Measurements from ENCODE around the gene ABCG8. TPM values are rescaled to one million over a fixed set of nuclear protein-coding genes. Genes with fewer than 3 reads are reported as not detected.

ABCG8 gene
- total RNA-seq, 4 donors from 2014 or later = not detected

- Histone ChIP-seq H3K9me3 (no peaks in the 10 kb centered on the region), H3K27me3 (peaks cover 0 to 22% (median 0%) of the 10 kb centered on the region in 4 donors), H3K4me3 (no peak overlapping the region), H3K4me1 (peaks cover 0 to 7% (median 3%) of the 10 kb centered on the region in 4 donors), H3K27ac (replicated peaks in 1 of 4) (no peak overlapping the region), H3K36me3 (no peaks in the 10 kb centered on the region)
- no peak for DNase-seq (ENCODE audit: extremely low spot score)
- WGBS = 87% methylated on average over 4 of the region's 5 CpGs
- TF ChIP-seq EP300 (IDR thresholded peaks at IDR 0.05) (no peak), POLR2AphosphoS5 (IDR thresholded peaks at IDR 0.05) (no peak), POLR2A (IDR thresholded peaks at IDR 0.05; ENCODE audit: low read depth) (no peak), CTCF (IDR thresholded peaks at IDR 0.05) (no peak)
- intact Hi-C loops (cut with DNase I) = no loop called here
These were observed 40.5 kb downstream of the ABCG8 start for GRCh38 chr2:43879261-43879660.

- H3K9me3 ChIP-seq = no peaks in the 10 kb centered on the region
- TF ChIP-seq POLR2AphosphoS5 (IDR thresholded peaks at IDR 0.05) (no peak), CTCF (IDR thresholded peaks at IDR 0.05) (no peak), EP300 (IDR thresholded peaks at IDR 0.05) (no peak), POLR2A (IDR thresholded peaks at IDR 0.05; ENCODE audit: low read depth) (no peak)
- no peak overlapping the region for H3K27ac ChIP-seq (replicated peaks in 1 of 4)
- no peak overlapping the region for H3K4me3 ChIP-seq
- peaks cover 0 to 14% (median 0%) of the 10 kb centered on the region in 4 donors for H3K27me3 ChIP-seq
- peaks cover 0 to 5% (median 4%) of the 10 kb centered on the region in 4 donors for H3K36me3 ChIP-seq
- DNase-seq (ENCODE audit: extremely low spot score) = no peak
- H3K4me1 ChIP-seq = peaks cover 0 to 7% (median 3%) of the 10 kb centered on the region in 4 donors
- intact Hi-C loops (cut with DNase I) = no loop called here
- 97% methylated on average over 9 of the region's 9 CpGs for WGBS
These were observed 41.7 kb downstream of the ABCG8 start for GRCh38 chr2:43880471-43880870.

GRCh38 chr2:43880952-43881351 is 42.2 kb downstream of the ABCG8 start:
- WGBS = 78% methylated on average over 5 of the region's 5 CpGs
- TF ChIP-seq EP300 (IDR thresholded peaks at IDR 0.05) (no peak), POLR2A (IDR thresholded peaks at IDR 0.05; ENCODE audit: low read depth) (no peak)
- peaks cover 0 to 14% (median 0%) of the 10 kb centered on the region in 4 donors for H3K27me3 ChIP-seq
- H3K36me3 ChIP-seq = peaks cover 0 to 9% (median 6%) of the 10 kb centered on the region in 4 donors
- no peaks in the 10 kb centered on the region for H3K9me3 ChIP-seq
- no peak for DNase-seq (ENCODE audit: extremely low spot score)
- H3K27ac ChIP-seq (replicated peaks in 1 of 4) = no peak overlapping the region
- H3K4me1 ChIP-seq = peaks cover 0 to 7% (median 3%) of the 10 kb centered on the region in 4 donors
- intact Hi-C loops (cut with DNase I) = no loop called here
- H3K4me3 ChIP-seq = no peak overlapping the region

GRCh38 chr2:43882312-43882711 is 43.5 kb downstream of the ABCG8 start:
- TF ChIP-seq POLR2AphosphoS5 (IDR thresholded peaks at IDR 0.05) (no peak), CTCF (IDR thresholded peaks at IDR 0.05) (no peak), POLR2A (IDR thresholded peaks at IDR 0.05; ENCODE audit: low read depth) (no peak), EP300 (IDR thresholded peaks at IDR 0.05) (no peak)
- WGBS = 94% methylated on average over 4 of the region's 4 CpGs
- Histone ChIP-seq H3K9me3 (no peaks in the 10 kb centered on the region), H3K4me3 (no peak overlapping the region), H3K27me3 (peaks cover 0 to 8% (median 0%) of the 10 kb centered on the region in 4 donors), H3K36me3 (peaks cover 0 to 23% (median 16%) of the 10 kb centered on the region in 4 donors), H3K27ac (replicated peaks in 1 of 4) (no peak overlapping the region), H3K4me1 (peaks cover 0 to 7% (median 3%) of the 10 kb centered on the region in 4 donors)
- intact Hi-C loops (cut with DNase I) = no loop called here
- DNase-seq (ENCODE audit: extremely low spot score) = no peak

GRCh38 chr2:43884689-43885088 is 45.9 kb downstream of the ABCG8 start:
- DNase-seq (ENCODE audit: extremely low spot score) = no peak
- H3K27ac ChIP-seq (replicated peaks in 1 of 4) = no peak overlapping the region
- H3K4me1 ChIP-seq = no peaks in the 10 kb centered on the region
- peaks cover 16 to 46% (median 35%) of the 10 kb centered on the region in 4 donors for H3K36me3 ChIP-seq
- H3K4me3 ChIP-seq = no peak overlapping the region
- no peaks in the 10 kb centered on the region for H3K9me3 ChIP-seq
- intact Hi-C loops (cut with DNase I) = no loop called here
- no peaks in the 10 kb centered on the region for H3K27me3 ChIP-seq
- TF ChIP-seq CTCF (IDR thresholded peaks at IDR 0.05) = no peak
- no peak for TF ChIP-seq POLR2AphosphoS5 (IDR thresholded peaks at IDR 0.05)
- no peak for TF ChIP-seq EP300 (IDR thresholded peaks at IDR 0.05)
- TF ChIP-seq POLR2A (IDR thresholded peaks at IDR 0.05; ENCODE audit: low read depth) = no peak
- 90% methylated on average over 5 of the region's 5 CpGs for WGBS

Measured in esophagus muscularis mucosa (tissue), 4 donors.